BLaER1 treated with 17β-estradiol and CSF1 and Interleukin-3, amounts not matched to agents 10 nM and 100 nM (cell line): ENCODE data around the gene NOL8.

Experiments
- H3K27ac ChIP-seq, 11 experiments: shearing (Covaris generic); formaldehyde crosslinking; 2 replicates each; pipeline ENCODE4 v1.8.1; 2022
- H3K27me3 ChIP-seq, 11 experiments: shearing (Covaris generic); formaldehyde crosslinking; 2 replicates each; pipeline ENCODE4 v1.8.1; 2022
- H3K36me3 ChIP-seq, 11 experiments: shearing (Covaris generic); formaldehyde crosslinking; 2 replicates each; pipeline ENCODE4 v1.8.1; 2022
- H3K4me1 ChIP-seq, 10 experiments: shearing (Covaris generic); formaldehyde crosslinking; 2 replicates each; pipeline ENCODE4 v1.8.1; 2022
- H3K4me2 ChIP-seq, 11 experiments: shearing (Covaris generic); formaldehyde crosslinking; 2 replicates each; pipeline ENCODE4 v1.8.1; 2022
- H3K4me3 ChIP-seq, 10 experiments: shearing (Covaris generic); formaldehyde crosslinking; 2 replicates each; pipeline ENCODE4 v1.8.1; 2022
- H3K9ac ChIP-seq, 11 experiments: shearing (Covaris generic); formaldehyde crosslinking; 2 replicates each; pipeline ENCODE4 v1.8.1; 2022
- H3K9me3 ChIP-seq, 11 experiments: shearing (Covaris generic); formaldehyde crosslinking; replicated peaks in 1 of 11; 2 replicates each; pipeline ENCODE4 v1.8.1; 2022
- H4K20me1 ChIP-seq, 11 experiments: shearing (Covaris generic); formaldehyde crosslinking; 2 replicates each; pipeline ENCODE4 v1.8.1; 2022
- Cebpa-rat ChIP-seq, 11 experiments: shearing (Covaris generic); IDR thresholded peaks; 2 replicates each; pipeline ENCODE4 v1.8.1; 2022

Gene NOL8

GRCh38 chr9:92292338-92293074 is 32.6 kb downstream of the NOL8 start:
- peaks cover 40 to 56% (median 52%) of the 10 kb centered on the region in 10 experiments for H3K4me1 ChIP-seq
- H3K4me3 ChIP-seq: peak overlapping the region; percentile 66 to 87 (median 80)
- peaks cover 34 to 64% (median 53%) of the 10 kb centered on the region in 11 experiments for H3K36me3 ChIP-seq
- H4K20me1 ChIP-seq: peaks cover 4 to 52% (median 48%) of the 10 kb centered on the region in 11 experiments; a peak in 17 of 22 replicates
- no peaks in the 10 kb centered on the region for H3K9me3 ChIP-seq
- peak overlapping the region; percentile 78 to 97 (median 89) for H3K9ac ChIP-seq
- no peak for TF ChIP-seq Cebpa-rat (IDR thresholded peaks at IDR 0.05)
- H3K4me2 ChIP-seq: peak overlapping the region; percentile 78 to 99 (median 96)
- H3K27me3 ChIP-seq: no peaks in the 10 kb centered on the region
- H3K27ac ChIP-seq: peak overlapping the region; percentile 74 to 98 (median 88); a peak in 21 of 22 replicates

- H3K9ac ChIP-seq: peak overlapping the region in 6 of 11 experiments; percentile 20 to 97 (median 89); a peak in 8 of 22 replicates
- H3K9me3 ChIP-seq: no peaks in the 10 kb centered on the region
- no peak for TF ChIP-seq Cebpa-rat (IDR thresholded peaks at IDR 0.05)
- peak overlapping the region in 8 of 10 experiments; percentile 69 to 87 (median 81); a peak in 14 of 20 replicates for H3K4me3 ChIP-seq
- H3K27me3 ChIP-seq: no peaks in the 10 kb centered on the region
- H4K20me1 ChIP-seq: peaks cover 4 to 61% (median 57%) of the 10 kb centered on the region in 11 experiments; a peak in 17 of 22 replicates
- H3K27ac ChIP-seq: no peak overlapping the region
- peaks cover 36 to 64% (median 53%) of the 10 kb centered on the region in 11 experiments for H3K36me3 ChIP-seq
- peaks cover 40 to 47% (median 43%) of the 10 kb centered on the region in 10 experiments for H3K4me1 ChIP-seq
- peak overlapping the region; percentile 78 to 99 (median 96) for H3K4me2 ChIP-seq
Measured at GRCh38 chr9:92291577-92291976, 33.6 kb downstream of the NOL8 start.

- Histone ChIP-seq H3K4me2 (peak overlapping the region; percentile 17 to 99 (median 96); a peak in 17 of 22 replicates), H3K4me3 (peak overlapping the region in 2 of 10 experiments; percentile 80 to 82; a peak in 3 of 20 replicates), H4K20me1 (peaks cover 4 to 68% (median 63%) of the 10 kb centered on the region in 11 experiments; a peak in 18 of 22 replicates), H3K9ac (peak overlapping the region in 3 of 11 experiments; percentile 9 to 91 (median 89); a peak in 2 of 22 replicates), H3K36me3 (peaks cover 43 to 65% (median 58%) of the 10 kb centered on the region in 11 experiments), H3K9me3 (no peaks in the 10 kb centered on the region), H3K27ac (no peak overlapping the region), H3K4me1 (peaks cover 35 to 40% (median 37%) of the 10 kb centered on the region in 10 experiments), H3K27me3 (no peaks in the 10 kb centered on the region)
- TF ChIP-seq Cebpa-rat (IDR thresholded peaks at IDR 0.05): no peak
Measured at GRCh38 chr9:92290785-92291429, 34.2 kb downstream of the NOL8 start.

- Histone ChIP-seq H3K27ac (no peak overlapping the region), H4K20me1 (peaks cover 4 to 78% (median 73%) of the 10 kb centered on the region in 11 experiments; a peak in 20 of 22 replicates), H3K4me2 (no peak overlapping the region), H3K4me3 (no peak overlapping the region), H3K27me3 (no peaks in the 10 kb centered on the region), H3K9ac (no peak overlapping the region), H3K36me3 (peaks cover 53 to 76% (median 69%) of the 10 kb centered on the region in 11 experiments), H3K9me3 (no peaks in the 10 kb centered on the region), H3K4me1 (peaks cover 24 to 30% (median 27%) of the 10 kb centered on the region in 10 experiments)
- TF ChIP-seq Cebpa-rat (IDR thresholded peaks at IDR 0.05): no peak
Measured at GRCh38 chr9:92289708-92290390, 35.3 kb downstream of the NOL8 start.

GRCh38 chr9:92279302-92279701 is 45.8 kb downstream of the NOL8 start:
- Histone ChIP-seq H3K4me1 (peaks cover 17 to 29% (median 23%) of the 10 kb centered on the region in 10 experiments), H3K4me3 (no peak overlapping the region), H3K27ac (no peak overlapping the region), H4K20me1 (peaks cover 13 to 97% (median 83%) of the 10 kb centered on the region in 11 experiments; a peak in 19 of 22 replicates), H3K9ac (no peak overlapping the region), H3K9me3 (no peaks in the 10 kb centered on the region), H3K4me2 (no peak overlapping the region), H3K27me3 (no peaks in the 10 kb centered on the region), H3K36me3 (peaks cover 92 to 100% (median 100%) of the 10 kb centered on the region in 11 experiments)
- TF ChIP-seq Cebpa-rat (IDR thresholded peaks at IDR 0.05): no peak

GRCh38 chr9:92278110-92278509 is 47.0 kb downstream of the NOL8 start:
- Histone ChIP-seq H4K20me1 (peaks cover 13 to 97% (median 71%) of the 10 kb centered on the region in 11 experiments; a peak in 19 of 22 replicates), H3K27ac (no peak overlapping the region), H3K4me1 (peaks cover 17 to 29% (median 23%) of the 10 kb centered on the region in 10 experiments), H3K36me3 (peaks cover 92 to 100% (median 100%) of the 10 kb centered on the region in 11 experiments), H3K4me2 (no peak overlapping the region), H3K27me3 (no peaks in the 10 kb centered on the region), H3K9me3 (no peaks in the 10 kb centered on the region), H3K9ac (no peak overlapping the region), H3K4me3 (no peak overlapping the region)
- no peak for TF ChIP-seq Cebpa-rat (IDR thresholded peaks at IDR 0.05)

- Histone ChIP-seq H3K9me3 (no peaks in the 10 kb centered on the region), H3K4me3 (0 out of 20 replicates have a peak overlapping the region, but pooled peaks of 1 of the 10 experiments have one; percentile 12), H3K36me3 (peaks cover 92 to 100% (median 100%) of the 10 kb centered on the region in 11 experiments), H3K27me3 (no peaks in the 10 kb centered on the region), H3K4me1 (peaks cover 17 to 29% (median 23%) of the 10 kb centered on the region in 10 experiments), H3K27ac (peak overlapping the region in 7 of 11 experiments; percentile 8 to 40 (median 30); a peak in 8 of 22 replicates), H4K20me1 (peaks cover 9 to 97% (median 62%) of the 10 kb centered on the region in 11 experiments; a peak in 19 of 22 replicates), H3K9ac (peak overlapping the region in 7 of 11 experiments; percentile 3 to 49 (median 25); a peak in 6 of 22 replicates), H3K4me2 (peak overlapping the region; percentile 37 to 82 (median 62))
- TF ChIP-seq Cebpa-rat (IDR thresholded peaks at IDR 0.05): no peak
Measured at GRCh38 chr9:92276331-92277032, 48.7 kb downstream of the NOL8 start.

- no peaks in the 10 kb centered on the region for H3K27me3 ChIP-seq
- peak overlapping the region in 2 of 11 experiments; percentile 30 to 40; a peak in 3 of 22 replicates for H3K27ac ChIP-seq
- H3K4me2 ChIP-seq: peak overlapping the region in 8 of 11 experiments; percentile 52 to 82 (median 68); a peak in 11 of 22 replicates
- peaks cover 92 to 100% (median 100%) of the 10 kb centered on the region in 11 experiments for H3K36me3 ChIP-seq
- TF ChIP-seq Cebpa-rat (IDR thresholded peaks at IDR 0.05): no peak
- H4K20me1 ChIP-seq: peaks cover 9 to 98% (median 61%) of the 10 kb centered on the region in 11 experiments; a peak in 19 of 22 replicates
- peaks cover 17 to 29% (median 23%) of the 10 kb centered on the region in 10 experiments for H3K4me1 ChIP-seq
- H3K9me3 ChIP-seq: no peaks in the 10 kb centered on the region
- H3K4me3 ChIP-seq: no peak overlapping the region
- H3K9ac ChIP-seq: no peak overlapping the region
Measured at GRCh38 chr9:92275541-92275940, 49.6 kb downstream of the NOL8 start.
